Activated CD4-positive, CD25-positive, alpha-beta regulatory T cell treated with anti-CD3 and anti-CD28 coated beads, Interleukin-2, amount 50 U/mL, for 16 hours (primary cell): ENCODE results near the gene ACOT8.
A peak's percentile ranks its signal among the peaks of the same experiment; 100 is the strongest.
"Not testable (repeated sequence)": the region's sequence is repeated elsewhere in the genome, so short reads cannot be mapped to it uniquely, and the experiment has no call there.

Experiments
- DNase-seq: peaks from one replicate; pipeline ENCODE4 v3.0.0-alpha.2; 2020; ENCODE audit warnings: low read depth, low spot score

Gene ACOT8

GRCh38 chr20:45827712-45828111, 29.5 kb downstream of the ACOT8 start:
- no peak for DNase-seq

GRCh38 chr20:45827030-45827652, 30.1 kb downstream of the ACOT8 start, which contains the start of gene TNNC2:
Gene TNNC2, minus strand, starts transcription at chr20:45827312. Its CDS starts 64 bp downstream, at chr20:45827248.
- DNase-seq = no peak

- no peak for DNase-seq
These were observed 30.7 kb downstream of the ACOT8 start for GRCh38 chr20:45826381-45827019.

- no peak for DNase-seq
These were observed 33.0 kb downstream of the ACOT8 start for GRCh38 chr20:45823949-45824835.

GRCh38 chr20:45822857-45823256, 34.3 kb downstream of the ACOT8 start:
- no peak for DNase-seq

GRCh38 chr20:45821947-45822346, 35.2 kb downstream of the ACOT8 start:
- DNase-seq = no peak

GRCh38 chr20:45819466-45819865, 37.7 kb downstream of the ACOT8 start:
- no peak for DNase-seq

GRCh38 chr20:45818239-45818638, 39.0 kb downstream of the ACOT8 start:
- DNase-seq = no peak

GRCh38 chr20:45817376-45818194, 39.6 kb downstream of the ACOT8 start:
- DNase-seq = no peak

- no peak for DNase-seq
These were observed 40.2 kb downstream of the ACOT8 start for GRCh38 chr20:45816951-45817350.

- DNase-seq = no peak
These were observed 42.9 kb downstream of the ACOT8 start for GRCh38 chr20:45814314-45814713.

GRCh38 chr20:45813489-45813888, 43.7 kb downstream of the ACOT8 start:
- DNase-seq = no peak

- no peak for DNase-seq
These were observed 44.2 kb downstream of the ACOT8 start for GRCh38 chr20:45813006-45813340.

- DNase-seq = peak; percentile 92
These were observed 44.8 kb downstream of the ACOT8 start, which contains the start of gene UBE2C for GRCh38 chr20:45812157-45813005. Gene UBE2C, plus strand, starts transcription at chr20:45812644. Its CDS starts 52 bp downstream, at chr20:45812696.

GRCh38 chr20:45810191-45810970, 46.8 kb downstream of the ACOT8 start:
- DNase-seq = no peak

GRCh38 chr20:45801851-45802250, 55.3 kb downstream of the ACOT8 start:
- DNase-seq = no peak

GRCh38 chr20:45798935-45799642, 58.1 kb downstream of the ACOT8 start:
- DNase-seq = peak; percentile 43

GRCh38 chr20:45797955-45798354, 59.2 kb downstream of the ACOT8 start:
- not testable (repeated sequence) for DNase-seq

GRCh38 chr20:45797510-45797909, 59.7 kb downstream of the ACOT8 start:
- DNase-seq = not testable (repeated sequence)
